DND-41 (cell line): ENCODE data around the gene ZSCAN26.

ENCODE experiments used
- ATAC-seq: fragments of 200-7000 bp; cut with Tn5 transposase; 3 replicates; pipeline ENCODE4 v1.9.1; 2021; ENCODE audit warnings: low read depth; ENCODE audit not compliant: insufficient read depth
- DNase-seq: peaks from one replicate; pipeline ENCODE4 v3.0.0-alpha.2; 2020
- H2AFZ ChIP-seq: 2 replicates; pipeline ENCODE4 v1.6.0; 2012; ENCODE audit warnings: low read depth, low read length
- H3K27ac ChIP-seq: 2 replicates; pipeline ENCODE4 v1.5.1; 2012; ENCODE audit warnings: low read length, inconsistent platforms
- H3K27me3 ChIP-seq: fragments of 200-600 bp; sonication (generic); 2 replicates; pipeline ENCODE4 v1.6.0; 2012; ENCODE audit warnings: low read length, mild to moderate bottlenecking, inconsistent platforms; ENCODE audit not compliant: insufficient read depth, poor library complexity
- H3K36me3 ChIP-seq: 2 replicates; pipeline ENCODE4 v1.5.1; 2012; ENCODE audit warnings: low read length, inconsistent platforms; ENCODE audit not compliant: insufficient read depth
- H3K4me1 ChIP-seq: 2 replicates; pipeline ENCODE4 v1.5.1; 2012; ENCODE audit warnings: mild to moderate bottlenecking, low read length; ENCODE audit not compliant: insufficient read depth
- H3K4me2 ChIP-seq: 2 replicates; pipeline ENCODE4 v1.6.0; 2012; ENCODE audit warnings: mild to moderate bottlenecking, moderate library complexity, low read length, inconsistent platforms; ENCODE audit not compliant: insufficient read depth
- H3K4me3 ChIP-seq, 2 experiments: fragments of 200-600 bp in 1 of 2; shearing (Covaris generic) in 1 of 2; 2 replicates each; pipeline ENCODE4 v1.5.1; 2012 to 2016; ENCODE audit warnings: inconsistent platforms in 2 of 2, low read length in 2 of 2, mild to moderate bottlenecking in 2 of 2, low read depth in 1 of 2, moderate library complexity in 1 of 2
- H3K79me2 ChIP-seq: 2 replicates; pipeline ENCODE4 v1.6.0; 2012; ENCODE audit warnings: low read length, inconsistent platforms; ENCODE audit not compliant: insufficient read depth
- H3K9ac ChIP-seq: 2 replicates; pipeline ENCODE4 v1.6.0; 2012; ENCODE audit warnings: low read depth, mild to moderate bottlenecking, inconsistent platforms, low read length, moderate library complexity
- H3K9me3 ChIP-seq: 2 replicates; pipeline ENCODE4 v1.5.1; 2012; ENCODE audit warnings: low read length, moderate library complexity, mild to moderate bottlenecking, inconsistent platforms; ENCODE audit not compliant: insufficient read depth, severe bottlenecking
- H4K20me1 ChIP-seq: 2 replicates; pipeline ENCODE4 v1.6.0; 2012; ENCODE audit warnings: low read length; ENCODE audit not compliant: insufficient read depth
- CTCF ChIP-seq: IDR thresholded peaks from 2 replicates; pipeline ENCODE4 v1.5.1; 2012; ENCODE audit warnings: borderline replicate concordance, low read length, moderate library complexity, mild to moderate bottlenecking; ENCODE audit not compliant: poor library complexity, severe bottlenecking; ENCODE audit errors: extremely low read depth
- EZH2 ChIP-seq: IDR thresholded peaks from 3 replicates; pipeline ENCODE4 v1.6.1; 2012; ENCODE audit warnings: borderline replicate concordance, low read depth, mild to moderate bottlenecking, moderate library complexity, low read length, inconsistent platforms; ENCODE audit not compliant: severe bottlenecking

Gene ZSCAN26

DNA sequence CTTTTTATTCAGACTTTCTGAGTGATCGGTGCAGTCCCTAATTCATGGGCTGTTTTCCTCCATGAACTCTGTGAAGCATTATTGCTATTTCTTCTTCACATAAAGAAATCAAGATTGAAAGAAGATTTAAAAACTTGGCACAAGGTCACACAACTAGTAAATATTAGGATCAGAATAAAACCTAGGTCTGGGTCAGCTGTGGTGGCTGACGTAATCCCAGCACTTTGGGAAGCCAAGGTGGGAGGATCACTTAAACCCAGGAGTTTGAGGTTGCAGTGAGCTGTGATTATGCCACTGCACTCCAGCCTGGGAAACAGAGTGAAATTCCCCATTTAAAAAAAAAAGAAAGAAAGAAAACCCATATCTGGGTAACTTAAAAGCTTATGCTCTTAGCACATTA is 40.5 kb upstream of the ZSCAN26 start:
- Histone ChIP-seq H3K27me3 (peaks cover 28% of the 10 kb centered on the region), H3K27ac (no peak overlapping the region), H2AFZ (no peak overlapping the region), H3K9me3 (no peaks in the 10 kb centered on the region), H3K4me3 (no peak overlapping the region), H3K9ac (no peak overlapping the region), H3K79me2 (no peaks in the 10 kb centered on the region), H3K4me2 (no peak overlapping the region), H3K36me3 (no peaks in the 10 kb centered on the region), H3K4me1 (peaks cover 8% of the 10 kb centered on the region), H4K20me1 (no peaks in the 10 kb centered on the region)
- ATAC-seq (no peak), DNase-seq (no peak)
- TF ChIP-seq CTCF (no peak), EZH2 (no peak)

GRCh38 chr6:28232785-28233184 is 34.2 kb upstream of the ZSCAN26 start:
- Histone ChIP-seq H3K4me2 (no peak overlapping the region), H3K9ac (no peak overlapping the region), H3K36me3 (no peaks in the 10 kb centered on the region), H3K4me1 (no peaks in the 10 kb centered on the region), H2AFZ (no peak overlapping the region), H3K79me2 (no peaks in the 10 kb centered on the region), H3K4me3 (no peak overlapping the region), H3K9me3 (no peaks in the 10 kb centered on the region), H3K27me3 (peaks cover 4% of the 10 kb centered on the region), H4K20me1 (no peaks in the 10 kb centered on the region), H3K27ac (no peak overlapping the region)
- TF ChIP-seq CTCF (no peak), EZH2 (no peak)
- no peak for ATAC-seq
- DNase-seq, result no peak

DNA sequence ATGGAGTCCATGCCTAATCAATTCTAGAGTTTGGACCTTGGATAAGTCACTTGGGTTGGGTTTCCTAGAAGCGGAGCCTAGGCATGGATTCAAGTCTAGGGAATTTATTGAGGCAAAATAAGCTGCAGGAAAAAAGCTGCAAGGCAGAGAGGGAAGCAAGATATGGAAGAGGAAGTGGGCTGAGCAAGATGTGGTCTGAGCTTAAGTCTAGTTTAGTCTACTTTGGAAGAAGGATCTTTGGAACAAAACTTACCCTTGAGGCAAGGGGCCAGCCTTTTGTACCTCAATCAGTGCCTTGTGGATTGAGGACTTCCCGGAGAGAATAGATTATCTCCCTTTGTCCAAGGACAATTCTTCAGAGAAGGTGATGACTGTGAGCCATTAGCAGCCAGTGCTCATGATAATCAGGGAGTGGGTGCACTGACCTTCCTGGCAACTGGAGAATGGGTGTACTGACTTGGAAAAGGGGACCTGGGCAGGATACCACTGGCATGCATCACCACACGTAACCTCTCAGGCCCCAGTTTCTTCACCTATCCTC is 31.0 kb upstream of the ZSCAN26 start:
- Histone ChIP-seq H3K36me3 (no peaks in the 10 kb centered on the region), H3K4me1 (no peaks in the 10 kb centered on the region), H3K27ac (no peak overlapping the region), H3K4me2 (no peak overlapping the region), H3K9me3 (no peaks in the 10 kb centered on the region), H4K20me1 (no peaks in the 10 kb centered on the region), H3K27me3 (no peaks in the 10 kb centered on the region), H3K9ac (no peak overlapping the region), H3K79me2 (no peaks in the 10 kb centered on the region), H3K4me3 (no peak overlapping the region), H2AFZ (no peak overlapping the region)
- TF ChIP-seq CTCF (no peak), EZH2 (no peak)
- no peak for ATAC-seq
- DNase-seq, result no peak

- TF ChIP-seq EZH2 (no peak), CTCF (no peak)
These were observed 27.3 kb upstream of the ZSCAN26 start for GRCh38 chr6:28239636-28240035.

More at GRCh38 chr6:28239636-28240035, 27.3 kb upstream of the ZSCAN26 start:
- no peak for DNase-seq
- no peaks in the 10 kb centered on the region for H3K9me3 ChIP-seq
- H3K79me2 ChIP-seq, result no peaks in the 10 kb centered on the region
- no peak overlapping the region for H2AFZ ChIP-seq
- no peak for ATAC-seq
- H3K4me3 ChIP-seq, result no peak overlapping the region
- no peaks in the 10 kb centered on the region for H3K4me1 ChIP-seq
- H3K9ac ChIP-seq, result no peak overlapping the region
- no peaks in the 10 kb centered on the region for H4K20me1 ChIP-seq
- H3K36me3 ChIP-seq, result peaks cover 4% of the 10 kb centered on the region; the same call in 1 of the 2 replicates
- no peak overlapping the region for H3K4me2 ChIP-seq
- H3K27me3 ChIP-seq, result no peaks in the 10 kb centered on the region
- no peak overlapping the region for H3K27ac ChIP-seq
